GM21423 (cell line): ENCODE measurements around the gene EID3.
"Not testable (repeated sequence)": the region's sequence is repeated elsewhere in the genome, so short reads cannot be mapped to it uniquely, and the experiment has no call there.

Experiments used
- ATAC-seq: cut with Tn5 transposase; IDR thresholded peaks from one replicate; pipeline ENCODE4 v1.9.1; 2021; ENCODE audit warnings: mild to moderate bottlenecking, moderate library complexity; ENCODE audit not compliant: unreplicated experiment

Gene EID3

DNA sequence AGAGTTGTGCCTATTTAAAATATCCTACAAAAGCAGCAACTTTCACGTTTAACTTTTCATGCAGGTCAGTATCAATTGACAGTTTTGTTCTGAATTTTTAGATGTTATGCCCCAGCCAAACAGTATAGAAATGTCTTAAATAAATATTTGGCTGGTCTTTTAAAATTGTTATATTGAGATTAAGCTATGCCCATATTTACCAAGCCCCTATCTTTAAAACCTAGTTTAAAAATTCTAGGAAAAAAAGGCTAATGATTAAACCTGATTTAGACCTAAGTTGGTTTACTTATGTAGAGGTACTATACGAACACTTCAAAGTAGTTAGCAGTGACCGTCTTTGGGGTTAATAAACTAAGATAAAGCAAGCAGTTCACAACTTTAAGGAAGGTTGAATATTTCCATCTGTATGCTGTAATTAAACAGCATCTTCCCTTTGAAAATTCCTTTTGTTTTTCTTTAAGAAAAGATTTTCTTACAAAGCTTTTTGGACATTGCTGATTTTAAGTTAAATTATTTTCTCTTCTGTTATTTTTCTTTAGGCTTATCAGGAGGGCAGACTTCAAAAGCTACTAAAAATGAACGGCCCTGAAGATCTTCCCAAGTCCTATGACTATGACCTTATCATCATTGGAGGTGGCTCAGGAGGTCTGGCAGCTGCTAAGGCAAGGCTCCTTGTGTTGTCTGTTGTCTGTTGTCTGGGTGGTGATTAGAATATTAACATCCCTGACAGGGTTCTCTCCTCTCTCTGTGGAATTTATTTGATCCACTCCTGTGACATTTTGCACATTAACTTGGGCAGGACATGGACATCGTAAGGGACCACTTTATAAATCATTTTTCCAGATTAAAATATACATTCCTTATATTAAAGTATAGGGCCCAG, 7.5 kb downstream of the EID3 start:
- no peak for ATAC-seq

DNA sequence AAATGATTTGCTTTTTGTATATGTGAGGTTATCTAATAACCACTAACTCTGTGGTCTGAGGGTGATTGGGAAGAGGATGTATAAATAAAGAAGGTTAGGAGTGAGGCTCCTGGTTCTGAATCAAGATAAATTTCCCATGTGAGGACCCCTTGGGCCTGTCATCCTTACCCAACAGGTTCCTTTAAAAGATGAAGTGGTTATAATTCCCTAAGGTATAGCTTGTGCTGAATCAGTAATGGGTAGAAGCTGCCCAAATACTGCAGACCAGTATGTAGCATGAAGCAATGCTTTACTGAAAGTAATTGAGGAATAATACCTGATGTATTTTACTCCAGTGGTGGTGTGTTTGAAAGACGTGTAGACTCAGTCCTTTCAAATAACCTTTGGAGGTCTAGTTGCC, 8.7 kb downstream of the EID3 start:
- ATAC-seq: no peak

DNA sequence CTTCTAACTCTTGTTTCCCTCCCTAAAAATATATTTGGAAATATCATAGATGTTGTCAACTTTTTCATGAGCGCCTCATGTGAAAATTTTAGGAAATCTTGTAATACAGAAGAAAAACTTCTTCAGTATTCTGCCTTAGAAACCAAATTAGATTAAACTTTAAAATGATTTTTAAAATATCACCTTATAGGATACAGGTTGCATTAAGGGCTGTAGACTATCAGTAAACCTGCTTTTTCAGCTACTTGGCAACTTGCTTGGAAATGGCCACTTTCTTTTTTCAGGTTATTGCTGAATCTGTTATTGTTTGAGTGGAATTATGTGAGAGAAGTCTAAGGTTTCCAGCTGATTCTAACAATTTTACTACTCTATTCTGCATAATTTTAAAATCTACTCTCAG, 9.1 kb downstream of the EID3 start:
- ATAC-seq: no peak

DNA sequence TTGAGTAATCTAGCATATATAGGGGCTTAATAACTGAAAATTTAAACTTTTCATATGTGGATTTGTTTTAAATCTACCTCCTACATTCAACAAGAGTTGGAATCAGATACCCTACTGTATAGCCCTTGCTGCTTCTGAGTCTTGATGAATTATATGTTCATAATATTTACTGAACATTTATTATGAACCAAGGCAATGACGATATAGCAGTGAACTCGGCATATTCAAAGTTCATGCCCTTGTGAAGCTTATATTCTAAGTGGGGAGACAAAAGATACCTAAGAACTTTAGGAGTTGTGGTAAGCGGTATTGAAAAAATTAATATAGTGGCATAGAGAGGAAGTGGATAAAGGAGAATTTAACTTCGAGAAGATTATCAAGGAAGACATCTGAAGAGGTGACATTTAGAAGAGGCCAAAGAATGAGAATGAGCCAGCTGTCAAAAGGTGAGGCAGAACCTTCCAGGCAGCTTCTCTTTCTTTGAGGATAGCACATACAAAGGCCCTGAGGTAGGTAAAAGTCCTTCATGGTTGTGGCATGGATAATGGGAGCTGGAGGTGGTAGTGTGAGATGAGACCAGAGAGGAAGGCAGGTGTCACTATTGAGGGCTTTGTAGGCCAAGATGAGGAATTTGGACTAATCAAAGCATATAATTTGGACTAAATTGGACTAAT, 10.2 kb downstream of the EID3 start:
- ATAC-seq: no peak

DNA sequence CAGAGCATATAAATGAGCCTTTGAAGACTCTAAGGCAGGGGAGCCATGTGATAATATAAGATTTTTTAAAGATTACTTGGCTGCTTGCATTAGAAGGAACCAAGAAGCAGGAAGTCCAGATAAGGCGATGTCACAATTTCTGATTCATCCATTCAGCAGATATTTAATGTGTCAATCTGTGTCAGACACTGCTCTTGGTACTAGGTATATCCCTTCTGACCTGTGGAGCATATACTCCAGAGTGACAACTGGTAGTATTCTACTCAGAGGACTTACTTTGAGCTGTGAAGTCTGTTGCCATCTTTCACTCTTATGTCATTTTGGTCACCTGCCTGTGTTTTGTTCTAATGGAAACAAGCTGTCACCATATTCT, 10.7 kb downstream of the EID3 start:
- no peak for ATAC-seq

- ATAC-seq: no peak
These were observed 12.0 kb downstream of the EID3 start for GRCh38 chr12:104315326-104316224.

DNA sequence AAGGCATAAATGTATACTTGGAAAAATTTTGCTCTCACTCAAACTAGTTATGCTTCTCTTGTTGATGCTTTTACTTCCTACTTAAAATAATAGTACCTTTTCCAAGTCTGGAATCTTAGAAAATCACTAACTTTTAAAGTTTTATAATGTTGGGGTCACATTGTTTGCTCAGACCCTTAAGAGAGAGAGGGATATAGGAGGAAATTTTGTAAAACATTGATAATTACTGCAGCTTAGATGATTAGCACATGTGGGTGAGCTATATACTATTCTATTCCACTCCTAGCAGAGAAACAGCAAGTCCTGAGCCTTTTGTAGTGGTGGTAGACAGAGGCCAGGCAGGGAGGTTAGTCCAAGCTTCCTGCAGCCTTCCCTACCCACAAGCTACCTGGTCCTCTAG, 13.4 kb downstream of the EID3 start:
- ATAC-seq: no peak

GRCh38 chr12:104317538-104318210, 14.1 kb downstream of the EID3 start:
- ATAC-seq: no peak

DNA sequence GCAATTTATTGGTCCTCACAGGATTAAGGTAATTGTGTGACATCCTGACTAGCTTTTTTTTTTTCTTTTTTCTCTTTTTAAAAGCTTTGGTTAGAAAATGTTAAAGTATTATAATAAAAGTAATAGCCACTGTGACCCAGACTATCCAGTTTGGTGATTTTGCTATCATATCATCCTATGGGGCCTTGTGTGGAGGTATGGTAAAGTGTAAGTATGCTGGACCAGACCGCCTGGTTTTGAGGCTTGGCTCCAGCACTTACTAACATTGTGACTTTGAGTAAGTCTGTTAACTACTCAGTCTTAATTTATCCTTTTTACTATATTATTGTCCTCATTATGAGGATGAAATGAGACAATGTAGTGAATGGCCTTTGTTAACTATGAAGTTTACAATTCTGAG, 15.5 kb downstream of the EID3 start:
- no peak for ATAC-seq

DNA sequence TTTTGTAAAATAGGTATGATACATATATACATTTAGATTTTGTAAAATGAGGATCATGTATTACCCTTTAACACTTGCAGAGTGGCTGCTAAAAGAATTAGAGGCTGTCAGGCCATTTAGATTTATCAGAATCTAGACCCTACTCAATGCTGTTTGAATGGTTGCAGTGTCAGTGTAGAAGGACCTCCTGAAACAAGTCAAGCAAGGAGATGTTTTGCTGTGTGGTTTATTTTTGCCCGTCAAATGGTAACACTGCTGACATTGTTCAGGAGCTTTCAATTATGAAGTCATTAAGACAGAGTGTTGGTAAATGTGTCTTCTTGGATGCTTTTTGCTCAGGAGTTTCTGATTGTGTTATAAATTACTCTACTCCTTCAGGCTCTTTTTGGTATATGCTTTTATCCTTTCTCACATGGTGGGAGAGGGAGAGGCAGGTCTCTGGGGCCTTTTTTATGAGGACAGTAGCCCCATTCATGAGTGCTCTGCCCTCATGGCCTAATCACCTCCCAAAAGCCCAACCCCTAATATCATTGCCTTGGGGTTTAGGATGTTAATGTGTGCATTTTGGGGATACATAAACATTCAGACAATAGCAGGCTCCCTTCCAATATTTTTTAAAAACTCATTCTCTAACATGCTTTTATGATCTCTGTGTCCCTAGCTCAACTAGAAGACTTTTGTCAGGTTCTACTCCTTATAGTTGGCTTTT, 16.5 kb downstream of the EID3 start:
- no peak for ATAC-seq

DNA sequence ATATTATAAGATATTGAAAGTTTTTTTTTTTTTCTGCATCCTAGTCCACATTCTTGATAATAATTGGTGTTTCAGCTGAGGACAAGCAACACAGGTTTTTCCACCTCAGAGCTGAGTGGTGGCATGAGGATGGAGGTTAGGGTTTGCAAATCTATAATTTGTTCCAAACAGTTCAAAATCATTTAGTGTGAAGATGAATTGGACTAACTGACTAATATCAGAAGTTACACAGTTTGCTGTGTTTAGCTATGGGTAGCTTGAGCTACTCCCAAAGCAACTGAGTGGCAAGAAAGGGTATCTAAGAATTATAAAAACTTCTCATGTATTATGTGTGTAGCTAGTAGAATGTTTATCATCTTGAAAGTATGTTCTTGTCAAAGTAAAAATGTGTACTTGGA, 17.1 kb downstream of the EID3 start:
- no peak for ATAC-seq

DNA sequence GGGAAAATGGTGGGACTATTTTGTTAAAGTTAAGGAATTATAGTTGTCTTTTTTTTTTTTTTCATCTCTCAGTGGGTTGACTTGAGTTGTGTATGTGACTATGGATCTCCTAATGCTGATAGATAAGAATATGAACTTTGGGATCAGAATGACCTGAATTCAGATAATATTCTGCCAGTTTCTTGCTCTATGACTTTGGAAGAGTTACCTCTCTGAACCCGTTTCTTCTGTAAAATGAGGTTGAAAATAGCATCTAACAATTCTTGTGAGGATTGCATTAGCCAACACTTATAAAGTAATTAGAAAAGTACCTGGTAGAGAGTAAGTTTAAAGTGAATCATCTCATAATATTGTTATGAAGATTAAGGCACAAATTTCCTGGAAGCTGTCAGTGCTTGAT, 18.4 kb downstream of the EID3 start:
- ATAC-seq: no peak

GRCh38 chr12:104322533-104322932, 19.0 kb downstream of the EID3 start:
- not testable (repeated sequence) for ATAC-seq

- no peak for ATAC-seq
These were observed 20.4 kb downstream of the EID3 start for GRCh38 chr12:104323899-104324298.

- not testable (repeated sequence) for ATAC-seq
These were observed 24.7 kb downstream of the EID3 start for GRCh38 chr12:104328278-104328677.

DNA sequence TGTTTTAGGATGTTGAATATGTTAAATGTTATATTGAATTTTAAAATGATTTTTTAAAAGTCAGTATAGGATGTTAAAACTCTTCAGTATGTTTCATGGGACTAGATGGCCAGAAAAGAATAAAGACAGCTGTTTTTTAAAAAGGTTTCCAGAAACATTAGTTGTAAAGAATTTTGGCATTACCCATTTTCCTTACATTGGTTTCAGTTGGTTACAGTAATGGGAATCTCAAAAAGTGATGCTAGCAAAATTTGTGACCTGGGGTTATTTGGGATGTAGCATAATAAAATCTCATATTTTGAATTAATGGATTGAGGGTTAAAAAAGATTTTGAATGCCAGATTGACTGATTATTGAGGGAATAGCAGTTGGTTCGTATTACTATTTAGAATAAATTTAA, 25.3 kb downstream of the EID3 start:
- ATAC-seq: no peak

GRCh38 chr12:104329707-104330532, 26.4 kb downstream of the EID3 start:
- ATAC-seq: no peak

DNA sequence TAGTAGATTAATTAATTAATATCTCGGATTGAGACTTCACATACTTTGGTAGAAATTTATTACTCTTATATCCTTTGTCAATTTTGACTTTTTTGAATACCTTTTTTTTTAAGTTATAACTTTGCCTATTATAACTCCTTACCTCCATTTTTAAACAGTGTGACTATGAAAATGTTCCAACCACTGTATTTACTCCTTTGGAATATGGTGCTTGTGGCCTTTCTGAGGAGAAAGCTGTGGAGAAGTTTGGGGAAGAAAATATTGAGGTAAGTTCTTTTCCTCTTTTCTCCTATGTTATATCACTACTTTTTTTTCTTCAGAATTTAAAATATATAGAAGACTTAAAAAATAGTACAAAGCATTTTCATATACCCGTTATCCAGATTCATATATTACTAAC, 27.8 kb downstream of the EID3 start:
- ATAC-seq: no peak

GRCh38 chr12:104332273-104332672, 28.7 kb downstream of the EID3 start:
- ATAC-seq: not testable (repeated sequence)
